ENCODE data around the gene DPP6.
"Not testable (repeated sequence)": the region's sequence is repeated elsewhere in the genome, so short reads cannot be mapped to it uniquely, and the experiment has no call there.

- not testable (repeated sequence) for TF ChIP-seq POLR2A (IDR thresholded peaks at IDR 0.05; ENCODE audit: low read length); GATA1 (IDR thresholded peaks at IDR 0.05; ENCODE audit: low read depth, low read length)
Observed at GRCh38 chr7:154018354-154018753, 33.8 kb upstream of the DPP6 start.
